ENCODE data around the gene BLTP2. TPM values are rescaled to one million over a fixed set of nuclear protein-coding genes. Genes with fewer than 3 reads are reported as not detected.
"Not testable (repeated sequence)": the region's sequence is repeated elsewhere in the genome, so short reads cannot be mapped to it uniquely, and the experiment has no call there.

BLTP2 gene
- total RNA-seq, 1 experiment from 2014 or later, result 168 TPM

DNA sequence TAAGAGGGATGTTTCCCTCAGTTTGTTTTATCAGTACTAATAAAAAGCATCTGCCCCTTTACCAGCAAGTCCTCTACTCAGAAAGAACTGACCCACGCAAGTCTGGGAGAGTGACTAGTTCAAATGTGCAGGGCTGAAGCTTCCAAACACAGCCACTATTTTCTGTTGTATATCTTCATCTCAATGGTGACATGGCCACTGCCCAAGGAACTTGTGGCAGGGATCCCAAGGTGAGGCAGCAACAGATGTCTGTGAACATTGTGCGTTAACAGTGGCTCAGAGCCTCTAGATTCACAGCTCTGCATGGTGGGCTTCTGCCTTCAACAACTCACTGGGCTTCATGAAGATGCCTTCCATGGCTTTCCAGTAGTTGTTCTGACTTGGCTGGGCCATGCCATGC lies 3.7 kb upstream of the BLTP2 start:
- no peak for DNase-seq (ENCODE audit: low read depth)

GRCh38 chr17:28646039-28646754 lies 1.2 kb upstream of the BLTP2 start:
- no peak for DNase-seq (ENCODE audit: low read depth)

- DNase-seq (ENCODE audit: low read depth), result no peak
Measured at GRCh38 chr17:28645576-28645939, 600 bp upstream of the BLTP2 start.

GRCh38 chr17:28643983-28644786 lies 773 bp downstream of the BLTP2 start:
- peak; percentile 51 for DNase-seq (ENCODE audit: low read depth)

GRCh38 chr17:28641579-28641978 lies 3.4 kb downstream of the BLTP2 start:
- DNase-seq (ENCODE audit: low read depth), result no peak

GRCh38 chr17:28635506-28635905 lies 9.5 kb downstream of the BLTP2 start:
- no peak for DNase-seq (ENCODE audit: low read depth)

GRCh38 chr17:28634206-28634865 lies 10.6 kb downstream of the BLTP2 start:
- DNase-seq (ENCODE audit: low read depth), result no peak

DNA sequence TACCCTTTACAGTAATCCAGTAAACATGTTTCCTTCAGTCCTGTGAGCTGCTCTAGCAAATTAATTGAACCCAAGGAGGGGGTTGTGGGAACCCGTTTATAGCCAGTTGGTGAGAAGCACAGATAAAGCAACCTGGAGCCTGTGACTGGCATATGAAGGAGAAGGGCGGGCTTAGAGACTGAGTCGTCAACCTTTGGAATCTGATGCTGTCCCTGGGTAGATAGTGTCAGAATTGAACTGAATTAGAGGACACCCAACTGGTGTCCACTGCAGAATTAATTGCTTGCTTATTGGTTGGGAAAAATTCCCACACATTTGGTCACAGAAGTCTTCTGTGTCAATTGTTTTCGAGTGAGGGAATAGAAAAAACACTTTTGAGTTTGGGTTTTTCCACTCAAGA lies 18.1 kb downstream of the BLTP2 start:
- no peak for DNase-seq (ENCODE audit: low read depth)

- no peak for DNase-seq (ENCODE audit: low read depth)
Measured at GRCh38 chr17:28624148-28624547, 20.8 kb downstream of the BLTP2 start.

DNA sequence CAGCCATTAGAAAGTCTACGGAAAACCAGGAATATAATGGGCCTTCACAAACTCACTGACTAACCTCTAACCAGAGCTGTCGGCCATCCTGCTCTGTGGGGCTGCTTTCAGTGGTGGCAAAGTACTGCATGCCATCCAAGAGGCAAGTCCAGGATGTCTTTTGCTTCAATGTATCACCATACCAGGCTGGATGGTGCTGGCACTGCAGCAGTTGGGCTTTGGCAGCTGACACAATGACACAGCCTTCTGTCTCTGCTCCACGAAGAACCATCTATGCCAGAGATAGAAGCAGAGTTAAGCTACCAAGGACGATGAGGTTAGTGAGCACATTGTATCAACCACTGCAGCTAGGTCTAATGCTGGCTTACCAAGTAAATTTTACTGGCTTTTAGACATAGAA lies 21.3 kb downstream of the BLTP2 start:
- no peak for DNase-seq (ENCODE audit: low read depth)

- no peak for DNase-seq (ENCODE audit: low read depth)
Measured at GRCh38 chr17:28622186-28622585, 22.8 kb downstream of the BLTP2 start.

DNA sequence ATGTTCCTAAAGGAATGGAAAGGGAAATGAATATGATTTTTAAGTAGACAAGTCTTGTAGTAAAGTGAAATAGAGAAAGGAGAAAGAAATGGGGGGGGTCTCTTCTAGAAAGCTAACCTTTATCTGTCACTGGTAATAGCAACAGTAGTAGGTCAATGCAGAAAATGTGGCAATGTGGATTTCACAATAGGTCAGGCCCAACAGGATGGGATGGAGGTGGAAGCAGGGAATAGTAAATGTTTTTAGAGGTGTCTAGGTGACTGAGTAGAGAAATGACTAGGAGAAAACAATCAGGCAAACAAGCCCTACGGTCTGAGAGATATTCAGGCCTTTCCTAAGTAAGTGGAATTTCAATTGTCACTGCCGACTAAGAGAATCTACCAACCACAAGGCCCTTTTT lies 24.9 kb downstream of the BLTP2 start:
- no peak for DNase-seq (ENCODE audit: low read depth)

- DNase-seq (ENCODE audit: low read depth), result no peak
Measured at GRCh38 chr17:28618464-28618863, 26.5 kb downstream of the BLTP2 start.

- no peak for DNase-seq (ENCODE audit: low read depth)
Measured at GRCh38 chr17:28616281-28616680, 28.7 kb downstream of the BLTP2 start.

- DNase-seq (ENCODE audit: low read depth), result no peak
Measured at GRCh38 chr17:28615260-28615940, 29.6 kb downstream of the BLTP2 start.

DNA sequence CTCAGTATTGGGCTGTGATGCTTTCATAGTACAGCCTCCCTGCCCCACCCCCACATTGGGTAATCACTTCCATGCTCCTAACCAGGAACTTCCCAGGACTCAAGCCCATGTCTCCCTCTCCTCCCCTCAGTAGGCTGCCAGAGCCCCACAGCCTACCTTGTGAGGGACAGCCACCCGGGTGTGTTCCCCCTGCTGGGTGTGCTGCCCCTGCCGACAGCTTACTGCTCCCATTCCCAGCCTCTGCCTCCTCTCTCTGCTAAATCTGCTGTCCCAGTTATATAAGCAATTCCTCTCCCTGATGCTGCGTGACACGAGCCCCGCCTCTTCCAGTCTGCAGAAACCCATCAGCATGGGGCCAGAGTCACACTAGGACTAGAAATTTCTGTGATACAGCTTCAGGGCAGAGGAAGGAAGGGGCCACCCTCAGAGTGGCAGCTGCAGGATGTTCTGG lies 31.0 kb downstream of the BLTP2 start, which contains the start of gene RSKR:
Gene RSKR, minus strand, starts transcription at position 255 of the 451 bp plus-strand sequence. Its CDS starts 24 bp downstream, at position 231.
- DNase-seq (ENCODE audit: low read depth), result no peak

GRCh38 chr17:28612936-28613872 lies 31.8 kb downstream of the BLTP2 start:
- no peak for DNase-seq (ENCODE audit: low read depth)

- DNase-seq (ENCODE audit: low read depth), result no peak
Measured at GRCh38 chr17:28612531-28612930, 32.4 kb downstream of the BLTP2 start.

GRCh38 chr17:28610376-28610775 lies 34.6 kb downstream of the BLTP2 start:
- DNase-seq (ENCODE audit: low read depth), result no peak

DNA sequence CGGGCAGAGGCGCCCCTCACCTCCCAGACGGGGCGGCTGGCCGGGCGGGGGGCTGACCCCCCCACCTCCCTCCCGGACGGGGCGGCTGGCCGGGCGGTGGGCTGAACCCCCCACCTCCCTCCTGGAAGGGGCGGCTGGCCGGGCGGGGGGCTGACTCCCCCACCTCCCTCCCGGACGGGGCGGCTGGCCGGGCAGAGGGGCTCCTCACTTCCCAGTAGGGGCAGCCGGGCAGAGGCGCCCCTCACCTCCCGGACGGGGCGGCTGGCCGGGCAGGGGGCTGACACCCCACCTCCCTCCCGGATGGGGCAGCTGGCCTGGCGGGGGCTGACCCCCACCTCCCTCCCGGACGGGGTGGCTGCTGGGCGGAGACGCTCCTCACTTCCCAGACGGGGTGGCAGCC lies 40.9 kb downstream of the BLTP2 start:
- DNase-seq (ENCODE audit: low read depth), result not testable (repeated sequence)

Data from HT1080 (cell line).